Measurements from ENCODE around the gene REP15. TPM values are rescaled to one million over a fixed set of nuclear protein-coding genes. Genes with fewer than 3 reads are reported as not detected.

REP15 gene
- total RNA-seq, 1 donor from 2014 or later = 1.6 TPM

GRCh38 chr12:27685274-27685673, 11.0 kb upstream of the REP15 start:
- H3K27me3 Mint-ChIP-seq (ENCODE audit: unreplicated experiment) = no peaks in the 10 kb centered on the region

GRCh38 chr12:27686147-27686546, 10.1 kb upstream of the REP15 start:
- H3K4me1 Mint-ChIP-seq (ENCODE audit: low read depth, unreplicated experiment) = no peaks in the 10 kb centered on the region
- no peaks in the 10 kb centered on the region for H3K27me3 Mint-ChIP-seq (ENCODE audit: unreplicated experiment)
- no peaks in the 10 kb centered on the region for H3K9me3 Mint-ChIP-seq (ENCODE audit: unreplicated experiment)
- H3K27ac Mint-ChIP-seq (ENCODE audit: unreplicated experiment) = no peak overlapping the region
- H3K36me3 Mint-ChIP-seq (ENCODE audit: unreplicated experiment) = peaks cover 4% of the 10 kb centered on the region
- no peak for DNase-seq
- no peak for TF ChIP-seq CTCF (IDR thresholded peaks at IDR 0.05; ENCODE audit: partially characterized antibody, unreplicated experiment)
- H3K4me3 Mint-ChIP-seq (ENCODE audit: unreplicated experiment) = no peak overlapping the region

More at GRCh38 chr12:27685274-27685673, 11.0 kb upstream of the REP15 start:
- no peak for DNase-seq
- H3K27ac Mint-ChIP-seq (ENCODE audit: unreplicated experiment) = no peak overlapping the region
- H3K9me3 Mint-ChIP-seq (ENCODE audit: unreplicated experiment) = no peaks in the 10 kb centered on the region
- no peak for TF ChIP-seq CTCF (IDR thresholded peaks at IDR 0.05; ENCODE audit: partially characterized antibody, unreplicated experiment)
- peaks cover 4% of the 10 kb centered on the region for H3K36me3 Mint-ChIP-seq (ENCODE audit: unreplicated experiment)
- H3K4me3 Mint-ChIP-seq (ENCODE audit: unreplicated experiment) = no peak overlapping the region
- no peaks in the 10 kb centered on the region for H3K4me1 Mint-ChIP-seq (ENCODE audit: low read depth, unreplicated experiment)

DNA sequence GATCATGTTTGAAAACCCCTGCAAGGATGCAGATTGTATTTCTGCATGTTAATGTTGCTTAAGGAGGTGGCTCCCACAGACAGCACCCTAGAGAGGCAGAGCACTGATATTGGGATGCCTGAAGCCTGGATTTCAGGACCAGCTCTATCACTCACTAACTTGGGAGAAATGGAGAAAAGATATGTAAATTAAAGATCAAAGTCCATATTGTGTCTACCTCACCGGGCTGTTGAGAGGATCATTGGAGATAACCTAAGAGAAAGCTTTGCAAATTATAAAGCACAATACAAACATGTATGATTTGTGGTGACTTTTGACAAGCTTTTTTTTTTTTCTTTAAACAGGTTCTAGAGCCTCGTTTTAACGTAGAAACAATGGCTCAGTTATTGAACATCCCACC, 7.6 kb upstream of the REP15 start:
- H3K9me3 Mint-ChIP-seq (ENCODE audit: unreplicated experiment) = no peaks in the 10 kb centered on the region
- TF ChIP-seq CTCF (IDR thresholded peaks at IDR 0.05; ENCODE audit: partially characterized antibody, unreplicated experiment) = no peak
- H3K27ac Mint-ChIP-seq (ENCODE audit: unreplicated experiment) = no peak overlapping the region
- no peak for DNase-seq
- no peak overlapping the region for H3K4me3 Mint-ChIP-seq (ENCODE audit: unreplicated experiment)
- no peaks in the 10 kb centered on the region for H3K4me1 Mint-ChIP-seq (ENCODE audit: low read depth, unreplicated experiment)
- H3K27me3 Mint-ChIP-seq (ENCODE audit: unreplicated experiment) = no peaks in the 10 kb centered on the region
- peaks cover 4% of the 10 kb centered on the region for H3K36me3 Mint-ChIP-seq (ENCODE audit: unreplicated experiment)

- Mint-ChIP-seq H3K27ac (ENCODE audit: unreplicated experiment) (no peak overlapping the region), H3K4me3 (ENCODE audit: unreplicated experiment) (no peak overlapping the region), H3K27me3 (ENCODE audit: unreplicated experiment) (no peaks in the 10 kb centered on the region), H3K36me3 (ENCODE audit: unreplicated experiment) (peaks cover 4% of the 10 kb centered on the region), H3K9me3 (ENCODE audit: unreplicated experiment) (no peaks in the 10 kb centered on the region), H3K4me1 (ENCODE audit: low read depth, unreplicated experiment) (no peaks in the 10 kb centered on the region)
- no peak for DNase-seq
- TF ChIP-seq CTCF (IDR thresholded peaks at IDR 0.05; ENCODE audit: partially characterized antibody, unreplicated experiment) = no peak
These were observed 6.6 kb upstream of the REP15 start for GRCh38 chr12:27689558-27690180.

DNA sequence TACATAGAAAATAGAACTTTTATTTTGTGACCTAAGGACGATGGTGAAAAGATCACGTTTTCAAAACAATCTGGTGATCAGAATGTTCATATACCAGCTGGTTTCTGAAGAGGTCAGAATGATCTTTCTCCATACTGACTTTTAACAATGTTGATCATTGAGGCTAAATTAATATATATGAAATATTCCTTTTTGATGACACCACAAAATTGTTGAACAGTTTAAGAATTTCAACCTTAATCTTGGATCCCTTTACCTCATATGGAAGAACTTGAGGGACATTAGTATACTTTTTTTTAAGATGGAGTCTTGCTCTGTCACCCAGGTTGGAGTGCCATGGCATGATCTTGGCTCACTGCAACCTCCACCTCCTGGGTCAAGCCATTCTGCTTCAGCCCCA, 2.8 kb upstream of the REP15 start:
- Mint-ChIP-seq H3K27ac (ENCODE audit: unreplicated experiment) (no peak overlapping the region), H3K36me3 (ENCODE audit: unreplicated experiment) (peaks cover 3% of the 10 kb centered on the region), H3K27me3 (ENCODE audit: unreplicated experiment) (peaks cover 2% of the 10 kb centered on the region), H3K4me1 (ENCODE audit: low read depth, unreplicated experiment) (peaks cover 7% of the 10 kb centered on the region), H3K4me3 (ENCODE audit: unreplicated experiment) (no peak overlapping the region), H3K9me3 (ENCODE audit: unreplicated experiment) (peaks cover 3% of the 10 kb centered on the region)
- no peak for TF ChIP-seq CTCF (IDR thresholded peaks at IDR 0.05; ENCODE audit: partially characterized antibody, unreplicated experiment)
- no peak for DNase-seq

All from glutamatergic neuron (in vitro differentiated cells).